Ovary (tissue), 3 donors: ENCODE data around the gene TOM1L2.

Experiments
- CTCF ChIP-seq, 3 donors: fragments of 450-650 bp in 2 of 3; fragments of 200-600 bp in 1 of 3; IDR thresholded peaks; one replicate each; pipeline versions ENCODE4 v1.5.1 to v1.8.0; 2016 to 2022; ENCODE audit warnings: antibody characterized with exemption in 3 of 3, mild to moderate bottlenecking in 1 of 3
- EP300 ChIP-seq: sonication (generic); formaldehyde crosslinking; IDR thresholded peaks from one replicate; pipeline ENCODE4 v1.6.1; 2017; ENCODE audit warnings: antibody characterized with exemption
- POLR2A ChIP-seq: fragments of 450-650 bp; IDR thresholded peaks from one replicate; pipeline ENCODE4 v1.6.1; 2017; ENCODE audit warnings: antibody characterized with exemption, mild to moderate bottlenecking, moderate library complexity
- donor health status: DM: no; HTN: no; CAD: no.

- TF ChIP-seq CTCF (IDR thresholded peaks at IDR 0.05) (no peak), POLR2A (no peak), EP300 (no peak)
Observed at GRCh38 chr17:17830269-17830567, 142.0 kb downstream of the TOM1L2 start.
